Skeletal muscle satellite cell (primary cell): Measurements from ENCODE around the gene TP63. TPM values are rescaled to one million over a fixed set of nuclear protein-coding genes. Genes with fewer than 3 reads are reported as not detected.

Experiments used
- H3K27me3 ChIP-seq: 2 replicates; pipeline ENCODE4 v1.7.0; 2013; ENCODE audit warnings: low read length; ENCODE audit not compliant: control insufficient read depth, insufficient read depth
- H3K36me3 ChIP-seq: 2 replicates; pipeline ENCODE4 v1.7.0; 2013; ENCODE audit warnings: mild to moderate bottlenecking, control low read depth, low read length; ENCODE audit not compliant: insufficient read depth
- H3K4me1 ChIP-seq: 2 replicates; pipeline ENCODE4 v1.7.0; 2013; ENCODE audit warnings: low read length; ENCODE audit not compliant: control insufficient read depth, insufficient read depth
- H3K4me2 ChIP-seq: 2 replicates; pipeline ENCODE4 v1.7.0; 2013; ENCODE audit warnings: mild to moderate bottlenecking, low read length
- H3K4me3 ChIP-seq: 2 replicates; pipeline ENCODE4 v1.7.0; 2013; ENCODE audit warnings: low read length
- H3K9ac ChIP-seq: 2 replicates; pipeline ENCODE4 v1.7.0; 2013; ENCODE audit warnings: mild to moderate bottlenecking, low read depth, low read length, moderate library complexity
- H3K9me3 ChIP-seq: replicated peaks from 2 replicates; pipeline ENCODE4 v1.7.0; 2013; ENCODE audit warnings: mild to moderate bottlenecking, control low read depth, low read length
- small RNA-seq: library from RNA; depleted of rRNA; stranded (forward); fragments of <200 nt; gene quantifications from one replicate; pipeline ENCODE3, GENCODE V24; 2012

The TP63 gene

GRCh38 chr3:189944285-189945145 lies 313.3 kb downstream of the TP63 start:
- H3K36me3 ChIP-seq, result no peaks in the 10 kb centered on the region
- peaks cover 10% of the 10 kb centered on the region for H3K4me1 ChIP-seq
- no peak overlapping the region for H3K4me2 ChIP-seq
- H3K27me3 ChIP-seq, result no peaks in the 10 kb centered on the region
- H3K4me3 ChIP-seq, result no peak overlapping the region
- H3K9me3 ChIP-seq, result no peaks in the 10 kb centered on the region
- no peak overlapping the region for H3K9ac ChIP-seq

- H3K4me1 ChIP-seq, result peaks cover 10% of the 10 kb centered on the region
- no peak overlapping the region for H3K4me2 ChIP-seq
- H3K4me3 ChIP-seq, result no peak overlapping the region
- no peaks in the 10 kb centered on the region for H3K9me3 ChIP-seq
- no peak overlapping the region for H3K9ac ChIP-seq
- H3K36me3 ChIP-seq, result no peaks in the 10 kb centered on the region
- H3K27me3 ChIP-seq, result no peaks in the 10 kb centered on the region
Observed at GRCh38 chr3:189945935-189946709, 314.9 kb downstream of the TP63 start.

Small RNA genes within 50 kb of the gene (small RNA-seq; reads per million reads assigned to genes)
- not detected for gene AC078809.1
- gene MIR944, result not detected
